ENCODE results near the gene TMEM117. TPM values are rescaled to one million over a fixed set of nuclear protein-coding genes. Genes with fewer than 3 reads are reported as not detected.
A peak's percentile ranks its signal among the peaks of the same experiment; 100 is the strongest.

The TMEM117 gene
- total and polyA plus RNA-seq, 10 of the 15 experiments (the other 5 are each of a cell fraction or from before 2014, with no cell fraction given), result 3.1 to 8.2 (median 6.1) TPM

DNA sequence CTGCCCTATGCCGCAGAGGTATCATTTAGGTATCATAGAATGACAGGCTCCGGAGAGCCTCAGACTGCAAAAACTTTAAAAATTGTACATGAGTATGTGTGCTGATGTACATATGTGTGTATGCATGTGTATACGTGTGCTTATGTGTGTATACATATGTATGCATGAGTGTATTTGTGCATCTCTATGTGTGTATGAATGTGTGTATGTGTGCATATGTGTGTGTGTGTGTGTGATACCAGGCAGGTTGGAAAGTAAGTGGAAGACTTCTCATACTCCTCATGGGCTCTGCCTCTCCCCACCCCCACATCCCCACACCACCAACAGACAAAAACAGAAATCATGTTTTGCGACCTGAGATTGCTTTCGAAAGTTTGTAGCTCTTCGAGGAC is 621 bp upstream of the TMEM117 start:
- intact Hi-C loops (cut with micrococcal nuclease; ENCODE audit: unreplicated experiment) (no loop called here), in situ Hi-C loops (cut with MboI) (no loop called here)
- ChIA-PET SMC1A (ENCODE audit: uncharacterized antibody, unreplicated experiment) (interaction anchor here (0.9 to 1.3 kb wide), 2 partner anchors 17 to 32 kb away, joined by 3 read pairs; no protein-coding TSS in a partner anchor), RAD21 (ENCODE audit: unreplicated experiment) (no interaction called here), POLR2A (interaction anchor here (1.3 kb wide), 1 partner anchor 30 kb away, joined by 9 read pairs; the partner anchor contains the start of gene TWF1), CTCF (interaction anchor here (0.9 to 2.2 kb wide), 4 partner anchors 21 to 47 kb away, joined by 3 to 9 read pairs (median 3); no protein-coding TSS in a partner anchor)
- no peaks in the 10 kb centered on the region for H3K36me3 ChIP-seq (ENCODE audit: control insufficient read depth in 2 of 2, insufficient read depth in 2 of 2, low read length in 1 of 2)
- peak overlapping the region; percentile 77; the same call in 1 of the 2 replicates for H3K9ac ChIP-seq (ENCODE audit: control insufficient read depth, insufficient read depth, low read length)
- H2AFZ ChIP-seq (ENCODE audit: control insufficient read depth, low read depth, low read length), result peak overlapping the region; percentile 89
- ATAC-seq (peak; percentile 13), FAIRE-seq (no peak), DNase-seq (ENCODE audit: low read depth, low spot score) (no peak)
- no peaks in the 10 kb centered on the region for H3K9me3 ChIP-seq (replicated peaks; ENCODE audit: control insufficient read depth, insufficient read depth, low read length)
- peaks cover 4% of the 10 kb centered on the region; the same call in 1 of the 2 replicates for H3K4me1 ChIP-seq (ENCODE audit: control insufficient read depth, insufficient read depth, low read length)
- no peaks in the 10 kb centered on the region for H3K27me3 ChIP-seq (replicated peaks in 1 of 2; ENCODE audit: control insufficient read depth in 2 of 2, insufficient read depth in 2 of 2, low read length in 1 of 2)
- H3K4me2 ChIP-seq (ENCODE audit: control insufficient read depth, insufficient read depth), result peak overlapping the region; percentile 90
- no peak for TF ChIP-seq SMAD5 (IDR thresholded peaks at IDR 0.05; ENCODE audit: low read depth)
- TF ChIP-seq BCL3 (IDR thresholded peaks at IDR 0.05; ENCODE audit: borderline replicate concordance, insufficient read depth, low read depth, low read length, poor library complexity, severe bottlenecking), result peak; percentile 95
- H3K79me2 ChIP-seq (ENCODE audit: control insufficient read depth, insufficient read depth, low read length), result no peaks in the 10 kb centered on the region; the same call in none of the 2 replicates
- no peak overlapping the region; the same call in 1 of the 2 replicates for H3K27ac ChIP-seq (ENCODE audit: control insufficient read depth, insufficient read depth)
- H3K4me3 ChIP-seq, result peak overlapping the region; percentile 79; the same call in 1 of the 2 replicates
- H4K20me1 ChIP-seq (ENCODE audit: control insufficient read depth, insufficient read depth), result no peaks in the 10 kb centered on the region
- 18% methylated on average over 6 of the region's 6 CpGs for WGBS (ENCODE audit: insufficient coverage, insufficient replicate concordance, low lambda C conversion rate, missing lambda C conversion rate)
- BruUV-seq (replicated peaks), result no TSS peak

DNA sequence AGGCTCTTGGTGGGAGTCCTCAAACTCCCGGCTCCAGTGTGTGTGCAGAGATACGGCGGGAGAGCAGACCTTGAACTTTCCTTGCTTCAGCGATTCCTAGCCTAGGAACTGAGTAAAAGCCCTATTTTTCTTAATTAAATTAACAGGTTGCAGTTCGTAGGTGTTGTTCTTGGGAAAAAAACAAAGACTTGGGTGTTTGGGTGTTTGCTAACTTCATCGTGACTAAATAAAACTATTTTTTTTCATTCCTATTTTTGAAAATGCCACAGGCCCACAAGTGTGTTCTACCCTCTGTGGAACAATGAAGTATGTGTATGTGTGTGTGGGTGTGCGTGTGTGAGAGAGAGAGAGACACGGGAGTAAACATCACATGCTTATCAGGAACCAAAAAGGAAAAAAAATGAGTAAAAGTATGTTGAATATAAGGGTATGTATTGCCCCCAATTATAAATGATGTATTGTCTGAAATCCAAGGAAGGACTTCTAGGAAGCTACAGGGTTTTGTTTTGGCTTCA is 651 bp downstream of the TMEM117 start:
- Histone ChIP-seq H3K27me3 (replicated peaks in 1 of 2; ENCODE audit: control insufficient read depth in 2 of 2, insufficient read depth in 2 of 2, low read length in 1 of 2) (no peaks in the 10 kb centered on the region), H3K4me1 (ENCODE audit: control insufficient read depth, insufficient read depth, low read length) (peaks cover 4% of the 10 kb centered on the region; the same call in 1 of the 2 replicates), H3K79me2 (ENCODE audit: control insufficient read depth, insufficient read depth, low read length) (no peaks in the 10 kb centered on the region; the same call in none of the 2 replicates), H2AFZ (ENCODE audit: control insufficient read depth, low read depth, low read length) (peak overlapping the region; percentile 89), H4K20me1 (ENCODE audit: control insufficient read depth, insufficient read depth) (no peaks in the 10 kb centered on the region), H3K4me3 (peak overlapping the region; percentile 79), H3K9me3 (replicated peaks; ENCODE audit: control insufficient read depth, insufficient read depth, low read length) (no peaks in the 10 kb centered on the region), H3K4me2 (ENCODE audit: control insufficient read depth, insufficient read depth) (peak overlapping the region; percentile 90), H3K27ac (ENCODE audit: control insufficient read depth, insufficient read depth) (peak overlapping the region; percentile 76), H3K9ac (ENCODE audit: control insufficient read depth, insufficient read depth, low read length) (peak overlapping the region; percentile 77), H3K36me3 (ENCODE audit: control insufficient read depth in 2 of 2, insufficient read depth in 2 of 2, low read length in 1 of 2) (no peaks in the 10 kb centered on the region)
- 0% methylated on average over 8 of the region's 8 CpGs for WGBS (ENCODE audit: insufficient coverage, insufficient replicate concordance, low lambda C conversion rate, missing lambda C conversion rate)
- ATAC-seq (peak; percentile 32), FAIRE-seq (no peak), DNase-seq (ENCODE audit: low read depth, low spot score) (no peak)
- intact Hi-C loops (cut with micrococcal nuclease; ENCODE audit: unreplicated experiment), result no loop called here
- CTCF ChIA-PET, result no interaction called here
- RAD21 ChIA-PET (ENCODE audit: unreplicated experiment), result interaction anchor here (1.1 kb wide), 1 partner anchor 74 kb away, joined by 4 read pairs; no protein-coding TSS in a partner anchor
- POLR2A ChIA-PET, result interaction anchor here (1.2 to 1.3 kb wide), 2 partner anchors 31 to 46 kb away, joined by 3 to 9 read pairs; partner anchors contain the start of gene TWF1
- in situ Hi-C loops (cut with MboI), result no loop called here
- SMC1A ChIA-PET (ENCODE audit: uncharacterized antibody, unreplicated experiment), result no interaction called here
- no TSS peak for BruUV-seq (replicated peaks)
- no peak for TF ChIP-seq SIX5 (IDR thresholded peaks at IDR 0.05; ENCODE audit: low read depth, low read length, severe bottlenecking)
- TF ChIP-seq SMAD1 (IDR thresholded peaks at IDR 0.05; ENCODE audit: low read depth, partially characterized antibody), result peak; percentile 50
- TF ChIP-seq JUND (IDR thresholded peaks at IDR 0.05; ENCODE audit: low read depth, low read length), result no peak
- no peak for TF ChIP-seq USF2 (IDR thresholded peaks at IDR 0.05; ENCODE audit: borderline replicate concordance, low read depth, low read length)
- no peak for TF ChIP-seq GATAD2B (conservative IDR thresholded peaks at IDR 0.05; ENCODE audit: low read depth)
- no peak for TF ChIP-seq JUNB (IDR thresholded peaks at IDR 0.05)
- peak; percentile 55 to 64; a peak in 2 of 4 replicates for TF ChIP-seq BHLHE40 (IDR thresholded peaks at IDR 0.05; ENCODE audit: borderline replicate concordance in 1 of 2, low read depth in 2 of 2, low read length in 1 of 2)
- TF ChIP-seq ATF7 (IDR thresholded peaks at IDR 0.05; ENCODE audit: low read depth), result peak; percentile 37; the same call in 1 of the 2 replicates
- TF ChIP-seq, protein P1, sequence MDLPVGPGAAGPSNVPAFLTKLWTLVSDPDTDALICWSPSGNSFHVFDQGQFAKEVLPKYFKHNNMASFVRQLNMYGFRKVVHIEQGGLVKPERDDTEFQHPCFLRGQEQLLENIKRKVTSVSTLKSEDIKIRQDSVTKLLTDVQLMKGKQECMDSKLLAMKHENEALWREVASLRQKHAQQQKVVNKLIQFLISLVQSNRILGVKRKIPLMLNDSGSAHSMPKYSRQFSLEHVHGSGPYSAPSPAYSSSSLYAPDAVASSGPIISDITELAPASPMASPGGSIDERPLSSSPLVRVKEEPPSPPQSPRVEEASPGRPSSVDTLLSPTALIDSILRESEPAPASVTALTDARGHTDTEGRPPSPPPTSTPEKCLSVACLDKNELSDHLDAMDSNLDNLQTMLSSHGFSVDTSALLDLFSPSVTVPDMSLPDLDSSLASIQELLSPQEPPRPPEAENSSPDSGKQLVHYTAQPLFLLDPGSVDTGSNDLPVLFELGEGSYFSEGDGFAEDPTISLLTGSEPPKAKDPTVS (IDR thresholded peaks at IDR 0.05; ENCODE audit: low read depth, low read length), result no peak
- TF ChIP-seq PAX8 (IDR thresholded peaks at IDR 0.05), result no peak; the same call in 1 of the 2 replicates
